ENCODE results near the gene CLIC6. TPM values are rescaled to one million over a fixed set of nuclear protein-coding genes. Genes with fewer than 3 reads are reported as not detected.
A peak's percentile ranks its signal among the peaks of the same experiment; 100 is the strongest.

CLIC6 gene
- total RNA-seq, 2 donors from 2014 or later = 3.4 to 7.0 TPM

- Histone ChIP-seq H3K9me3 (no peaks in the 10 kb centered on the region), H3K36me3 (no peaks in the 10 kb centered on the region), H3K4me3 (no peak overlapping the region), H3K4me1 (replicated peaks) (peaks cover 4% of the 10 kb centered on the region), H3K27me3 (replicated peaks; ENCODE audit: insufficient read depth) (no peaks in the 10 kb centered on the region), H3K27ac (no peak overlapping the region)
- TF ChIP-seq POLR2AphosphoS5 (IDR thresholded peaks at IDR 0.05) = no peak
- no peak for TF ChIP-seq CTCF (IDR thresholded peaks at IDR 0.05)
- TF ChIP-seq POLR2A (IDR thresholded peaks at IDR 0.05) = no peak
- DNase-seq (ENCODE audit: low spot score) = no peak
- WGBS = 93% methylated on average over 9 of the region's 9 CpGs
- intact Hi-C loops (cut with DNase I) = loop anchor here (5.0 kb wide), 1 partner anchor 1099 kb away; no protein-coding TSS in a partner anchor
These were observed 74.5 kb downstream of the CLIC6 start for GRCh38 chr21:34743285-34743684.

DNA sequence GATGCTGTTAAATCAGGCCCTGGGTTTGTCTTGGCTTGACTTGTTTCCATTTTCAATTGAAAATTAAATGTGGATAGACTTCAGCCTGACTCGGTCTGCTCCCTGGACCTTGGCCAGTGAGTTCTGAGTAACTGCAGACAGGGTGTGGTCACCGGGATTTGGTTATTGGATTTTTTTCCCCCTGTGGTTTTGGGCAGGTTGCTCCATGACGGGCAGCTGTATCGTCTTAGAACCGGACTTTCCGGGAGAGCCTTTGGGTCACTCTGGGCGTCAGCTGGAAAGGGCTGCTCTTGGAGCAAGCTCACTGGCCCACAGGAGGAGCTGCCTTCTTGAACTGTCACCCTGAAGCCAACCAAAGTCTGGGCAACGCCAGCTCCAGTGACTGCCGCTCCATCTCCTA, 75.0 kb downstream of the CLIC6 start:
- DNase-seq (ENCODE audit: low spot score) = peak; percentile 52
- Histone ChIP-seq H3K27ac (no peak overlapping the region), H3K36me3 (no peaks in the 10 kb centered on the region), H3K27me3 (replicated peaks; ENCODE audit: insufficient read depth) (no peaks in the 10 kb centered on the region), H3K4me3 (no peak overlapping the region), H3K9me3 (no peaks in the 10 kb centered on the region), H3K4me1 (replicated peaks) (peaks cover 4% of the 10 kb centered on the region)
- intact Hi-C loops (cut with DNase I) = loop anchor here (5.0 kb wide), 1 partner anchor 1098 kb away; no protein-coding TSS in a partner anchor
- WGBS = 50% methylated on average over 9 of the region's 9 CpGs
- no peak for TF ChIP-seq POLR2A (IDR thresholded peaks at IDR 0.05)
- TF ChIP-seq POLR2AphosphoS5 (IDR thresholded peaks at IDR 0.05) = peak; percentile 8
- TF ChIP-seq CTCF (IDR thresholded peaks at IDR 0.05) = no peak

DNA sequence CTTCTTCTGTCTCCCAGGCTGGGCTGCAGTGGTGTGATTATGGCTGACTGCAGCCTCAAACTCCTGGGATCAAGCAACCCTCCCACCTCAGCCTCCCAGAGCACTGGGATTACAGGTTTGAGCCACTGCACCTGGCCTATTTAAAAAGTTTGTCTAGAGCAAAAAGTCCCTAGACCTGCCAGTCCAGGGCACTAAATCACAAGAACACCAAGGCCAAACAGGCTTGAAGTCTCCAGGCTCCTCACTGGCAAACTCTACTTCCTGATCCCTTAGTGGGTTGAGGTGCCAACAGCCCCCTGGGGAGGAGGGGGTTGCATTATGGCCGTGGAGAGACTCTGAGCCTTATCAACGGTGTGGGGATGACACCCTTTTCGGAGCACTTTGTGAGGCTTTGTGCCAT, 76.0 kb downstream of the CLIC6 start:
- Histone ChIP-seq H3K27me3 (replicated peaks; ENCODE audit: insufficient read depth) (no peaks in the 10 kb centered on the region), H3K36me3 (no peaks in the 10 kb centered on the region), H3K27ac (no peak overlapping the region), H3K4me1 (replicated peaks) (peaks cover 4% of the 10 kb centered on the region), H3K9me3 (no peaks in the 10 kb centered on the region), H3K4me3 (no peak overlapping the region)
- 15% methylated on average over 3 of the region's 3 CpGs for WGBS
- no peak for DNase-seq (ENCODE audit: low spot score)
- TF ChIP-seq POLR2AphosphoS5 (IDR thresholded peaks at IDR 0.05) = no peak
- TF ChIP-seq POLR2A (IDR thresholded peaks at IDR 0.05) = no peak
- no peak for TF ChIP-seq CTCF (IDR thresholded peaks at IDR 0.05)
- intact Hi-C loops (cut with DNase I) = loop anchor here (5.0 kb wide), 4 partner anchors 142 to 1282 kb away; no protein-coding TSS in a partner anchor

GRCh38 chr21:34745557-34746255, 76.9 kb downstream of the CLIC6 start:
- intact Hi-C loops (cut with DNase I) = loop anchor here (2.0 to 5.0 kb wide), 4 partner anchors 142 to 1282 kb away; no protein-coding TSS in a partner anchor
- DNase-seq (ENCODE audit: low spot score) = peak; percentile 61
- Histone ChIP-seq H3K27me3 (replicated peaks; ENCODE audit: insufficient read depth) (no peaks in the 10 kb centered on the region), H3K27ac (no peak overlapping the region), H3K4me3 (no peak overlapping the region), H3K9me3 (no peaks in the 10 kb centered on the region), H3K36me3 (no peaks in the 10 kb centered on the region), H3K4me1 (replicated peaks) (peaks cover 4% of the 10 kb centered on the region)
- 57% methylated on average over 21 of the region's 21 CpGs for WGBS
- peak; percentile 42 to 91 (median 86) for TF ChIP-seq CTCF (IDR thresholded peaks at IDR 0.05)
- peak; percentile 71 for TF ChIP-seq POLR2AphosphoS5 (IDR thresholded peaks at IDR 0.05)
- no peak for TF ChIP-seq POLR2A (IDR thresholded peaks at IDR 0.05)

GRCh38 chr21:34748862-34749261, 80.1 kb downstream of the CLIC6 start:
- TF ChIP-seq CTCF (IDR thresholded peaks at IDR 0.05) (no peak), POLR2A (IDR thresholded peaks at IDR 0.05) (no peak), POLR2AphosphoS5 (IDR thresholded peaks at IDR 0.05) (no peak)
- Histone ChIP-seq H3K4me3 (no peak overlapping the region), H3K27me3 (replicated peaks; ENCODE audit: insufficient read depth) (no peaks in the 10 kb centered on the region), H3K36me3 (no peaks in the 10 kb centered on the region), H3K9me3 (no peaks in the 10 kb centered on the region), H3K27ac (no peak overlapping the region), H3K4me1 (replicated peaks) (peaks cover 4% of the 10 kb centered on the region)
- DNase-seq (ENCODE audit: low spot score) = no peak
- intact Hi-C loops (cut with DNase I) = loop anchor here (5.0 kb wide), 3 partner anchors 138 to 1278 kb away; no protein-coding TSS in a partner anchor
- 73% methylated on average over 3 of the region's 3 CpGs for WGBS

All from prostate gland (tissue), 2 donors.